Stimulated activated CD8-positive, alpha-beta memory T cell treated with anti-CD3 and anti-CD28 coated beads, Interleukin-2, amount 100 ng/mL, for 48 hours (primary cell): ENCODE data around the gene NR2E1.

ENCODE experiments used
- DNase-seq, 2 donors: peaks; one replicate each; pipeline ENCODE4 v3.0.0-alpha.2; 2020; ENCODE audit warnings: low read depth in 2 of 2

NR2E1 gene

GRCh38 chr6:108209738-108210137, 43.9 kb downstream of the NR2E1 start:
- DNase-seq = no peak

GRCh38 chr6:108210556-108210955, 44.7 kb downstream of the NR2E1 start:
- no peak for DNase-seq

GRCh38 chr6:108211671-108212070, 45.8 kb downstream of the NR2E1 start:
- DNase-seq = no peak

- DNase-seq = no peak
These were observed 56.2 kb downstream of the NR2E1 start for GRCh38 chr6:108222064-108222463.

- DNase-seq = no peak
These were observed 56.7 kb downstream of the NR2E1 start for GRCh38 chr6:108222504-108222903.

- DNase-seq = no peak
These were observed 61.5 kb downstream of the NR2E1 start for GRCh38 chr6:108227290-108227689.

- DNase-seq = no peak
These were observed 62.6 kb downstream of the NR2E1 start for GRCh38 chr6:108228416-108228815.

GRCh38 chr6:108235127-108235526, 69.3 kb downstream of the NR2E1 start:
- DNase-seq = no peak

- no peak for DNase-seq
These were observed 71.0 kb downstream of the NR2E1 start for GRCh38 chr6:108236791-108237190.

- DNase-seq = no peak
These were observed 72.5 kb downstream of the NR2E1 start for GRCh38 chr6:108238322-108238721.
